ENCODE data around the gene PID1.

PID1 gene
- 0 to 0.30 (median 0) reads per million in 4 donors for total RNA-seq

- DNase-seq = no peak
Measured at GRCh38 chr2:229270551-229271410, at the start of gene PID1. Gene PID1 (minus strand): TSS chr2:229271287. CDS start chr2:229271043, 244 bp downstream.

GRCh38 chr2:229319558-229319957, 48.5 kb upstream of the PID1 start:
- no peak for DNase-seq

GRCh38 chr2:229314117-229314516, 43.0 kb upstream of the PID1 start:
- no peak for DNase-seq

- no peak for DNase-seq
Measured at GRCh38 chr2:229313591-229313990, 42.5 kb upstream of the PID1 start.

GRCh38 chr2:229301237-229301636, 30.1 kb upstream of the PID1 start:
- no peak for DNase-seq

GRCh38 chr2:229300790-229301189, 29.7 kb upstream of the PID1 start:
- no peak for DNase-seq

- DNase-seq = no peak
Measured at GRCh38 chr2:229300371-229300770, 29.3 kb upstream of the PID1 start.

GRCh38 chr2:229297247-229297646, 26.2 kb upstream of the PID1 start:
- DNase-seq = no peak

GRCh38 chr2:229296536-229296935, 25.4 kb upstream of the PID1 start:
- no peak for DNase-seq

GRCh38 chr2:229296016-229296415, 24.9 kb upstream of the PID1 start:
- no peak for DNase-seq

GRCh38 chr2:229287823-229288222, 16.7 kb upstream of the PID1 start:
- DNase-seq = no peak

- no peak for DNase-seq
Measured at GRCh38 chr2:229282758-229283546, 11.9 kb upstream of the PID1 start.

- DNase-seq = no peak
Measured at GRCh38 chr2:229279516-229279915, 8.4 kb upstream of the PID1 start.

- DNase-seq = no peak
Measured at GRCh38 chr2:229275506-229275905, 4.4 kb upstream of the PID1 start.

GRCh38 chr2:229273723-229274338, 2.7 kb upstream of the PID1 start:
- DNase-seq = no peak

GRCh38 chr2:229273006-229273722, 2.1 kb upstream of the PID1 start:
- no peak for DNase-seq

- DNase-seq = no peak
Measured at GRCh38 chr2:229269941-229270340, 1.1 kb downstream of the PID1 start.

- DNase-seq = no peak
Measured at GRCh38 chr2:229269146-229269545, 1.9 kb downstream of the PID1 start.

- DNase-seq = no peak
Measured at GRCh38 chr2:229268626-229269025, 2.5 kb downstream of the PID1 start.

GRCh38 chr2:229267080-229267479, 4.0 kb downstream of the PID1 start:
- no peak for DNase-seq

GRCh38 chr2:229265727-229266126, 5.4 kb downstream of the PID1 start:
- DNase-seq = no peak

GRCh38 chr2:229261599-229261998, 9.5 kb downstream of the PID1 start:
- DNase-seq = no peak

- no peak for DNase-seq
Measured at GRCh38 chr2:229261076-229261475, 10.0 kb downstream of the PID1 start.
